HepG2 (cell line): ENCODE results near the gene TEX53. TPM values are rescaled to one million over a fixed set of nuclear protein-coding genes. Genes with fewer than 3 reads are reported as not detected.

Experiments
- ATAC-seq: fragments of 200-7000 bp; cut with Tn5 transposase; 3 replicates; pipeline ENCODE4 v1.9.1; 2020; ENCODE audit warnings: mild to moderate bottlenecking, moderate library complexity
- BruUV-seq: library from RNA; stranded (reverse); fragments of 400-500 nt; replicated peaks from 2 replicates; lab custom pipeline; 2021; lab: Mats Ljungman, UMichigan
- CTCF ChIA-PET: fragments of 300-600 bp; formaldehyde crosslinking; extraction: SDS; loops from one replicate; lab custom pipeline; 2021; ENCODE audit warnings: low total read pairs, inconsistent platforms, low intra/inter-chr PET ratio; lab: Yijun Ruan, JAX
- POLR2A ChIA-PET: fragments of 350-600 bp; sonication (Branson Sonifier 250); formaldehyde crosslinking; loops from one replicate; lab custom pipeline; 2020; ENCODE audit warnings: antibody characterized with exemption, inconsistent platforms; lab: Yijun Ruan, JAX
- DNase-seq: peaks from one replicate; pipeline ENCODE4 v3.0.0-alpha.2; 2015; ENCODE audit warnings: low spot score
- FAIRE-seq: peaks from 3 replicates; lab custom pipeline; 2011; peaks lifted over from hg19 to GRCh38; lab: Jason Lieb, UNC
- H2AFZ ChIP-seq: one replicate; pipeline ENCODE4 v1.6.1; 2011; ENCODE audit warnings: low read length, inconsistent platforms
- H3K27ac ChIP-seq: fragments of 300-600 bp; 3 replicates; pipeline ENCODE4 v1.8.0; 2011; ENCODE audit warnings: mixed run types, mild to moderate bottlenecking, mixed read lengths, low read length, inconsistent platforms; ENCODE audit not compliant: insufficient read depth; ENCODE audit errors: extremely low read length
- H3K27me3 ChIP-seq, 2 experiments: fragments of 200-600 bp in 1 of 2; 2 replicates in 1 of 2; 3 replicates in 1 of 2; pipeline versions ENCODE4 v1.6.0 to v1.8.0; 2011; ENCODE audit warnings: low read length in 2 of 2, mild to moderate bottlenecking in 2 of 2, moderate library complexity in 2 of 2, inconsistent platforms in 1 of 2; ENCODE audit not compliant: insufficient read depth in 2 of 2, control insufficient read depth in 1 of 2
- H3K36me3 ChIP-seq, 2 experiments: fragments of 200-600 bp in 1 of 2; replicated peaks in 1 of 2; 2 replicates in 1 of 2; 3 replicates in 1 of 2; pipeline versions ENCODE4 v1.5.1 to v1.8.0; 2011; ENCODE audit warnings: low read length in 2 of 2, inconsistent platforms in 1 of 2; ENCODE audit not compliant: insufficient read depth in 2 of 2, control insufficient read depth in 1 of 2
- H3K4me1 ChIP-seq: 2 replicates; pipeline ENCODE4 v1.5.1; 2012; ENCODE audit warnings: low read length, inconsistent platforms; ENCODE audit not compliant: insufficient read depth
- H3K4me2 ChIP-seq: 2 replicates; pipeline ENCODE4 v1.6.0; 2011; ENCODE audit warnings: low read depth, low read length, inconsistent platforms
- H3K4me3 ChIP-seq, 3 experiments: fragments of 200-600 bp in 1 of 3; sonication (generic), shearing (Covaris generic) in 1 of 3; replicated peaks in 1 of 3; 2 replicates each; pipeline ENCODE4 v1.5.1; 2011 to 2016; ENCODE audit warnings: low read length in 3 of 3, inconsistent platforms in 2 of 3, low read depth in 2 of 3, mild to moderate bottlenecking in 2 of 3, control low read depth in 1 of 3, mixed read lengths in 1 of 3; ENCODE audit not compliant: insufficient read depth in 1 of 3
- H3K79me2 ChIP-seq: one replicate; pipeline ENCODE4 v1.6.1; 2011; ENCODE audit warnings: low read length, inconsistent platforms; ENCODE audit not compliant: insufficient read depth
- H3K9ac ChIP-seq: 2 replicates; pipeline ENCODE4 v1.6.0; 2011; ENCODE audit warnings: mild to moderate bottlenecking, low read depth, low read length, inconsistent platforms; ENCODE audit not compliant: insufficient read depth
- H3K9me3 ChIP-seq: 2 replicates; pipeline ENCODE4 v1.5.1; 2012; ENCODE audit warnings: mild to moderate bottlenecking, low read length
- H4K20me1 ChIP-seq: 2 replicates; pipeline ENCODE4 v1.6.0; 2011; ENCODE audit warnings: inconsistent platforms, mild to moderate bottlenecking, low read length, moderate library complexity; ENCODE audit not compliant: insufficient read depth
- HDAC6 ChIP-seq: fragments of 200-600 bp; sonication (generic); IDR thresholded peaks from 2 replicates; pipeline ENCODE4 v1.7.0; 2017; ENCODE audit warnings: mild to moderate bottlenecking, antibody characterized with exemption, low read length, low read depth
- IKZF4 ChIP-seq: sonication (generic); formaldehyde crosslinking; IDR thresholded peaks from 2 replicates; pipeline ENCODE4 v1.5.1; 2020; ENCODE audit warnings: borderline replicate concordance, mild to moderate bottlenecking, low read depth, missing genetic modification reagents; ENCODE audit errors: not compliant biosample characterization
- KLF16 ChIP-seq, 2 experiments: sonication (generic) in 1 of 2; formaldehyde crosslinking in 1 of 2; IDR thresholded peaks; 2 replicates each; pipeline versions ENCODE4 v1.6.1 to v1.8.0; 2016 to 2023; ENCODE audit warnings: missing genetic modification reagents in 2 of 2, missing compliant biosample characterization in 1 of 2
- MEF2D ChIP-seq: sonication (generic); formaldehyde crosslinking; IDR thresholded peaks from 2 replicates; pipeline ENCODE4 v1.5.1; 2020; ENCODE audit warnings: mild to moderate bottlenecking, missing genetic modification reagents
- SSRP1 ChIP-seq: IDR thresholded peaks from 2 replicates; pipeline ENCODE4 v1.6.1; 2016; ENCODE audit warnings: control low read depth
- TSC22D2 ChIP-seq: sonication (generic); formaldehyde crosslinking; IDR thresholded peaks from 2 replicates; pipeline ENCODE4 v1.5.1; 2020; ENCODE audit warnings: missing genetic modification reagents, mild to moderate bottlenecking, borderline replicate concordance
- USF2 ChIP-seq, 2 experiments: sonication (generic) in 1 of 2; formaldehyde crosslinking in 1 of 2; IDR thresholded peaks; 2 replicates each; pipeline versions ENCODE4 v1.5.1 to v1.6.1; 2011 to 2020; ENCODE audit warnings: borderline replicate concordance in 1 of 2, low read depth in 1 of 2, low read length in 1 of 2, mild to moderate bottlenecking in 1 of 2, missing genetic modification reagents in 1 of 2, moderate library complexity in 1 of 2
- ZIK1 ChIP-seq: sonication (generic); formaldehyde crosslinking; IDR thresholded peaks from 2 replicates; pipeline ENCODE4 v1.5.0; 2020; ENCODE audit warnings: mild to moderate bottlenecking, low read depth, missing genetic modification reagents, borderline replicate concordance
- ZNF143 ChIP-seq: sonication (generic); formaldehyde crosslinking; IDR thresholded peaks from 2 replicates; pipeline ENCODE4 v1.4.0; 2020; ENCODE audit warnings: missing genetic modification reagents
- ZNF543 ChIP-seq: sonication (generic); formaldehyde crosslinking; IDR thresholded peaks from 2 replicates; pipeline ENCODE4 v1.4.0; 2020; ENCODE audit warnings: mild to moderate bottlenecking, missing genetic modification reagents
- ZNF577 ChIP-seq: sonication (generic); formaldehyde crosslinking; IDR thresholded peaks from 2 replicates; pipeline ENCODE4 v1.4.0; 2020; ENCODE audit warnings: mild to moderate bottlenecking, low read depth, missing genetic modification reagents, borderline replicate concordance
- WGBS: methylation state at CpG from one replicate; pipeline ENCODE4 v1.1.6; 2017; ENCODE audit warnings: low lambda C conversion rate; 5-methylcytosine and 5-hydroxymethylcytosine counted together
- in situ Hi-C: cut with HindIII; loops from 2 replicates; pipeline ENCODE4 v1.10.0; 2017; ENCODE audit warnings: low pct_unique_long_range_greater_than_20kb; ENCODE audit not compliant: extremely low pct_ligation_motif_present
- intact Hi-C: fragments of 100-400 bp; cut with micrococcal nuclease; formaldehyde crosslinking; loops from one replicate; pipeline ENCODE4 v1.10.0; 2022; ENCODE audit not compliant: unreplicated experiment
- polyA plus RNA-seq, 8 experiments: library from polyadenylated mRNA; depleted of rRNA in 3 of 8; stranded (reverse) in 7 of 8; unstranded in 1 of 8; fragments of >200 nt; fragmentation: Illumina TruSeq in 4 of 8; extraction: Trizol in 4 of 8; gene quantifications; 2 replicates each; pipeline versions ENCODE4 v1.2.1 to v1.2.3, GENCODE V29; 2011 to 2016; ENCODE audit warnings: low read depth in 4 of 8, missing spikeins in 1 of 8, mixed read lengths in 1 of 8; ENCODE audit not compliant: insufficient read depth in 1 of 8
- total RNA-seq, 5 experiments: library from RNA; depleted of rRNA; stranded (reverse); fragments of >200 nt; fragmentation: Illumina TruSeq; extraction: Trizol; gene quantifications; 2 replicates each; pipeline ENCODE4 v1.2.3, GENCODE V29; 2016; ENCODE audit warnings: low read depth in 1 of 5
- TF ChIP-seq, protein P1 (sequence below): sonication (generic); formaldehyde crosslinking; IDR thresholded peaks from 2 replicates; pipeline ENCODE4 v1.4.0; 2020; ENCODE audit warnings: mild to moderate bottlenecking, missing genetic modification reagents, borderline replicate concordance
- TF ChIP-seq, protein P2 (sequence below): sonication (generic); formaldehyde crosslinking; IDR thresholded peaks from 2 replicates; pipeline ENCODE4 v1.8.1; 2023; ENCODE audit warnings: mild to moderate bottlenecking, moderate library complexity, missing genetic modification reagents

TEX53 gene
- total and polyA plus RNA-seq, 2 of the 13 experiments (the other 11 are each of a cell fraction or from before 2014, with no cell fraction given), result not detected

DNA sequence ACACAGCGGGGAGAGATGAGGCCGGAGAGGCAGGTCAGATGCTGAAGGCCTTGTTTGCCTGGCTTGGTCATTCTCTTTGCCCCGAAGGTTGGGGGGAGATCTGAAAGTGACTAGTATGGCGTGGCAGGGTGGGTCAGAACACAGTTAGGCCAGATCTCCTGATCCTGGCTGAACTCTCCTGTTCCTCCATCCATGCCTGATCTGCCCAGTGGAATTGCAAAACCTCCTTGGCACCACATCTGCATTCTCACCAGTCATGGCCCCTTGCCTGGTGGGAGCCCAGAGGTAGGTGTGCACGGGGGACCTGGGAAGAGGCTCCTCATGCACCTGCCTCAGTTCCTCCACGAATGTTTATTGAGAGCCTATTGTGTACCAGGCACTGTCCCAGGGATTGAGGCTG lies 23.2 kb downstream of the TEX53 start:
- Histone ChIP-seq H3K27ac (no peak overlapping the region), H3K4me1 (peaks cover 4% of the 10 kb centered on the region), H3K4me3 (no peak overlapping the region), H4K20me1 (no peaks in the 10 kb centered on the region), H3K9ac (no peak overlapping the region), H3K27me3 (no peaks in the 10 kb centered on the region), H3K36me3 (peaks cover 2 to 24% of the 10 kb centered on the region in 2 experiments), H3K9me3 (no peaks in the 10 kb centered on the region), H3K4me2 (no peak overlapping the region), H2AFZ (no peak overlapping the region), H3K79me2 (no peaks in the 10 kb centered on the region)
- in situ Hi-C loops (no loop called here), intact Hi-C loops (no loop called here)
- ChIA-PET POLR2A (no interaction called here), CTCF (no interaction called here)
- no TSS peak for BruUV-seq
- WGBS, result 94% methylated on average over 6 of the region's 6 CpGs
- no peak for FAIRE-seq
- DNase-seq, result no peak
- ATAC-seq, result no peak
- TF ChIP-seq ZIK1 (CRISPR knock-in tag) (no peak), IKZF4 (CRISPR knock-in tag) (no peak), TSC22D2 (no peak), MEF2D (CRISPR knock-in tag) (no peak)
- TF ChIP-seq, protein P1, sequence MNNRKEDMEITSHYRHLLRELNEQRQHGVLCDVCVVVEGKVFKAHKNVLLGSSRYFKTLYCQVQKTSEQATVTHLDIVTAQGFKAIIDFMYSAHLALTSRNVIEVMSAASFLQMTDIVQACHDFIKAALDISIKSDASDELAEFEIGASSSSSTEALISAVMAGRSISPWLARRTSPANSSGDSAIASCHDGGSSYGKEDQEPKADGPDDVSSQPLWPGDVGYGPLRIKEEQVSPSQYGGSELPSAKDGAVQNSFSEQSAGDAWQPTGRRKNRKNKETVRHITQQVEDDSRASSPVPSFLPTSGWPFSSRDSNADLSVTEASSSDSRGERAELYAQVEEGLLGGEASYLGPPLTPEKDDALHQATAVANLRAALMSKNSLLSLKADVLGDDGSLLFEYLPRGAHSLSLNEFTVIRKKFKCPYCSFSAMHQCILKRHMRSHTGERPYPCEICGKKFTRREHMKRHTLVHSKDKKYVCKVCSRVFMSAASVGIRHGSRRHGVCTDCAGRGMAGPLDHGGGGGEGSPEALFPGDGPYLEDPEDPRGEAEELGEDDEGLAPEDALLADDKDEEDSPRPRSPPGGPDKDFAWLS, result no peak

GRCh38 chr9:114633438-114634089 lies 24.0 kb downstream of the TEX53 start:
- Histone ChIP-seq H3K9me3 (no peaks in the 10 kb centered on the region), H3K4me1 (peaks cover 6% of the 10 kb centered on the region), H2AFZ (no peak overlapping the region), H3K27me3 (no peaks in the 10 kb centered on the region), H3K79me2 (no peaks in the 10 kb centered on the region), H3K36me3 (peaks cover 3 to 28% of the 10 kb centered on the region in 2 experiments), H3K27ac (no peak overlapping the region), H3K9ac (no peak overlapping the region), H3K4me3 (no peak overlapping the region), H4K20me1 (no peaks in the 10 kb centered on the region), H3K4me2 (no peak overlapping the region)
- no TSS peak for BruUV-seq
- intact Hi-C loops, result no loop called here
- ATAC-seq (no peak), DNase-seq (no peak), FAIRE-seq (no peak)
- ChIA-PET POLR2A (no interaction called here), CTCF (no interaction called here)
- in situ Hi-C loops, result no loop called here
- WGBS, result 93% methylated on average over 9 of the region's 11 CpGs
- TF ChIP-seq ZNF543 (CRISPR knock-in tag) (no peak), ZNF143 (no peak), HDAC6 (no peak), KLF16 (CRISPR knock-in tag; IDR thresholded peaks at IDR 0.05) (no peak), SSRP1 (CRISPR knock-in tag) (no peak), ZNF577 (CRISPR knock-in tag) (no peak), USF2 (IDR thresholded peaks at IDR 0.05; ENCODE audit: low read depth, low read length) (no peak), USF2 (CRISPR knock-in tag; IDR thresholded peaks at IDR 0.05; ENCODE audit: borderline replicate concordance) (no peak)
- TF ChIP-seq, protein P2, sequence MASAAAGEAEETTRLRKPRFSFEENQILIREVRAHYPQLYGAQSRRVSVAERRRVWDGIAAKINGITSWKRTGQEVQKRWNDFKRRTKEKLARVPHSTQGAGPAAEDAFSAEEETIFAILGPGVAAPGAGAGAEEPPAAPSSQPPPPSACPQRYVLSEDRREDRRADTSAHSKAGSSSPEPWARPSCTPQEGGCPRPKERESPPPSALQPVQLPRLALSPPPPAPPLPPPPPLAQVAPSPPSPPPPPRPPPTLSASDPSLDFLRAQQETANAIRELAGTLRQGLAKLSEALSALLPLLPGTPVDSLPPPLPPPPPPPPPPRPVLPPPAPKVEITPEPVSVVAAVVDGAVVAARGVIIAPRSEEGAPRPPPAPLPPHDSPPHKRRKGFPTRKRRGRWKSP, result no peak
